HG03575 (cell line): Measurements from ENCODE around the gene DPF3.

ENCODE experiments used
- ATAC-seq: cut with Tn5 transposase; IDR thresholded peaks from one replicate; pipeline ENCODE4 v1.9.1; 2021; ENCODE audit not compliant: unreplicated experiment, insufficient number of reproducible peaks, low FRiP score; ENCODE audit errors: extremely low read depth

DPF3 gene

GRCh38 chr14:72577521-72577920 is 316.4 kb downstream of the DPF3 start:
- no peak for ATAC-seq

- ATAC-seq = no peak
Observed at GRCh38 chr14:72576258-72576657, 317.6 kb downstream of the DPF3 start.

- no peak for ATAC-seq
Observed at GRCh38 chr14:72574715-72575114, 319.2 kb downstream of the DPF3 start.

- no peak for ATAC-seq
Observed at GRCh38 chr14:72573725-72574417, 320.0 kb downstream of the DPF3 start.
